Osteoblast (primary cell): ENCODE results near the gene SCP2. TPM values are rescaled to one million over a fixed set of nuclear protein-coding genes. Genes with fewer than 3 reads are reported as not detected.
A peak's percentile ranks its signal among the peaks of the same experiment; 100 is the strongest.

Experiments used
- DNase-seq: peaks from one replicate; pipeline ENCODE4 v3.0.0; 2011; ENCODE audit warnings: low spot score, mixed read lengths; ENCODE audit not compliant: insufficient read length; ENCODE audit errors: missing footprints
- H2AFZ ChIP-seq: 2 replicates; pipeline ENCODE4 v1.6.0; 2011; ENCODE audit warnings: mild to moderate bottlenecking, low read length
- H3K27ac ChIP-seq: 2 replicates; pipeline ENCODE4 v1.5.1; 2011; ENCODE audit warnings: mild to moderate bottlenecking, low read depth, low read length, moderate library complexity
- H3K27me3 ChIP-seq: 2 replicates; pipeline ENCODE4 v1.6.0; 2012; ENCODE audit warnings: mild to moderate bottlenecking, control low read depth, inconsistent platforms, low read length, moderate library complexity; ENCODE audit not compliant: insufficient read depth
- H3K36me3 ChIP-seq: 2 replicates; pipeline ENCODE4 v1.5.1; 2011; ENCODE audit warnings: mild to moderate bottlenecking, low read length, control low read depth, moderate library complexity; ENCODE audit not compliant: insufficient read depth
- H3K4me1 ChIP-seq: 2 replicates; pipeline ENCODE4 v1.5.1; 2011; ENCODE audit warnings: mild to moderate bottlenecking, low read length, control low read depth, moderate library complexity; ENCODE audit not compliant: insufficient read depth
- H3K4me2 ChIP-seq: 2 replicates; pipeline ENCODE4 v1.6.0; 2011; ENCODE audit warnings: mild to moderate bottlenecking, low read length; ENCODE audit not compliant: insufficient read depth
- H3K4me3 ChIP-seq: fragments of 200-600 bp; sonication (generic); 3 replicates; pipeline ENCODE4 v1.5.1; 2012; ENCODE audit warnings: mild to moderate bottlenecking, low read length, inconsistent platforms; ENCODE audit not compliant: insufficient read depth
- H3K79me2 ChIP-seq: 2 replicates; pipeline ENCODE4 v1.6.0; 2012; ENCODE audit warnings: mild to moderate bottlenecking, low read length, control low read depth, inconsistent platforms; ENCODE audit not compliant: insufficient read depth
- H3K9me3 ChIP-seq: 2 replicates; pipeline ENCODE4 v1.5.1; 2011; ENCODE audit warnings: low read depth, low read length, control low read depth
- H4K20me1 ChIP-seq: 2 replicates; pipeline ENCODE4 v1.6.0; 2012; ENCODE audit warnings: mild to moderate bottlenecking, low read length, control low read depth; ENCODE audit not compliant: insufficient read depth
- total RNA-seq: library from RNA; depleted of rRNA; stranded (reverse); fragments of >200 nt; gene quantifications from 2 replicates; pipeline ENCODE4 v1.2.3, GENCODE V29; 2012
- TF ChIP-seq, protein P1 (sequence below): IDR thresholded peaks from 2 replicates; pipeline ENCODE4 v1.5.1; 2011; ENCODE audit warnings: mild to moderate bottlenecking, low read depth, low read length, moderate library complexity; ENCODE audit errors: extremely low read depth

Gene SCP2
- total RNA-seq, 1 donor: 171 TPM

DNA sequence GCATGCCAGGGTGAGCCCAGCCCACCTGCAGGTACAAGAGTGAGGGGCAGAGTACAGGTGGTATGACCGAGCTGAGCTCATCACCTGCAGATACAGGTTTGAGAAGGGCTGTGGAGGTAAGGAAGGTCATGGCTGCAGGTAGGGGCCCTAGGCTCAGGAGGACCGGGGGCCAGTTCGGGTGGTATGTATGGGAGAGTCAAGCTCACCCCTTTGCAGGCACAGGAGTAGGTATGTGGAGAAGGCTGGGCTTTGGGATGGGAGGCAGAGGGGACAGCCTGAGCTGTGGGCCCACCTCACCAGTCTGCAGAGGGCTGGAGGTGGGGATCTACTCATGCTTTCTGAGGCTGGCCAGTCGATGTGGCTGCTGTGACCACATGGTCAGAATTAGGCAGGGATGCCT is 152.2 kb downstream of the SCP2 start:
- TF ChIP-seq, protein P1, sequence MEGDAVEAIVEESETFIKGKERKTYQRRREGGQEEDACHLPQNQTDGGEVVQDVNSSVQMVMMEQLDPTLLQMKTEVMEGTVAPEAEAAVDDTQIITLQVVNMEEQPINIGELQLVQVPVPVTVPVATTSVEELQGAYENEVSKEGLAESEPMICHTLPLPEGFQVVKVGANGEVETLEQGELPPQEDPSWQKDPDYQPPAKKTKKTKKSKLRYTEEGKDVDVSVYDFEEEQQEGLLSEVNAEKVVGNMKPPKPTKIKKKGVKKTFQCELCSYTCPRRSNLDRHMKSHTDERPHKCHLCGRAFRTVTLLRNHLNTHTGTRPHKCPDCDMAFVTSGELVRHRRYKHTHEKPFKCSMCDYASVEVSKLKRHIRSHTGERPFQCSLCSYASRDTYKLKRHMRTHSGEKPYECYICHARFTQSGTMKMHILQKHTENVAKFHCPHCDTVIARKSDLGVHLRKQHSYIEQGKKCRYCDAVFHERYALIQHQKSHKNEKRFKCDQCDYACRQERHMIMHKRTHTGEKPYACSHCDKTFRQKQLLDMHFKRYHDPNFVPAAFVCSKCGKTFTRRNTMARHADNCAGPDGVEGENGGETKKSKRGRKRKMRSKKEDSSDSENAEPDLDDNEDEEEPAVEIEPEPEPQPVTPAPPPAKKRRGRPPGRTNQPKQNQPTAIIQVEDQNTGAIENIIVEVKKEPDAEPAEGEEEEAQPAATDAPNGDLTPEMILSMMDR: no peak
- no peak overlapping the region for H3K27ac ChIP-seq
- H4K20me1 ChIP-seq: no peaks in the 10 kb centered on the region
- H2AFZ ChIP-seq: no peak overlapping the region
- H3K79me2 ChIP-seq: no peaks in the 10 kb centered on the region
- no peak overlapping the region for H3K4me3 ChIP-seq
- no peaks in the 10 kb centered on the region for H3K27me3 ChIP-seq
- H3K9me3 ChIP-seq: no peaks in the 10 kb centered on the region
- H3K36me3 ChIP-seq: no peaks in the 10 kb centered on the region
- DNase-seq: no peak
- no peaks in the 10 kb centered on the region for H3K4me1 ChIP-seq
- no peak overlapping the region for H3K4me2 ChIP-seq

DNA sequence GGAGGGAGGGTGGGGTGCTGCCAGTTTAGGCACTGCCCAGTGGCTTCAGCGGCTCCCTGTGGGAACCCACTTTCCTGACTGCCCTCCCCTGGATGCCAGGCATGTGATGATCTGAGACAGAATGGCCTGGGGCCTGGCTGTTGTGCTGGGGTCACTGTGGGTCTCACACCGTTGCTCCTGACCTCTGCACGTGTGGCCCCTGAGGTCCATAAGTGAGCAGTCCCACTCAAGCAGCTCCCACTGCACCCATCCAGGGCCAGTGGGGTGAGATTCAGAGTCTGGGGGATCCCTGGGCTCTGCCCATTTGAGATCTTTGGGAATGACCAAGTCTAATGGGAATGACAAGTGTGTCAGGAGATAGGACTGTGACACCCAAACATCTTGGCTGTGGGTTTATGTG is 153.0 kb downstream of the SCP2 start:
- Histone ChIP-seq H3K79me2 (no peaks in the 10 kb centered on the region), H3K9me3 (no peaks in the 10 kb centered on the region), H3K27me3 (no peaks in the 10 kb centered on the region), H3K27ac (no peak overlapping the region), H3K4me3 (no peak overlapping the region), H3K4me2 (no peak overlapping the region), H3K4me1 (no peaks in the 10 kb centered on the region), H3K36me3 (no peaks in the 10 kb centered on the region), H2AFZ (no peak overlapping the region), H4K20me1 (no peaks in the 10 kb centered on the region)
- peak; percentile 56 for DNase-seq
- TF ChIP-seq, protein P1: no peak

DNA sequence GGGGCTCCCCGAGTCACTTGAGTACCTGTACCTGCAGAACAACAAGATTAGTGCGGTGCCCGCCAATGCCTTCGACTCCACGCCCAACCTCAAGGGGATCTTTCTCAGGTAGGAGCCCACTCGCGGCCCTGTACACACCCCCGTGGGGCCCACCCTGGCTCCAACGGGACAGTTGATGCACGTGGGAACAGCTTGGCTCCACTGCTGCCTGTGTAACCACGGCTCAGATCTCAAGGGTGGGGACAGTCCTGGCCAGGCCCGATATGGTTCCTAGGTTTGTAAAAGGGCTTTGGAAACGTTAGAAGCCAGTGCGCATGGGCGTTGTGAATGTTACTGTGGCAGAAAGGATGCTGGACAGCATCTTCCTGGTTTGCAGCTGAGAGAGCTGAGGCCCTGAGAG is 153.7 kb downstream of the SCP2 start:
- Histone ChIP-seq H3K36me3 (no peaks in the 10 kb centered on the region), H4K20me1 (no peaks in the 10 kb centered on the region), H3K4me2 (no peak overlapping the region)

DNA sequence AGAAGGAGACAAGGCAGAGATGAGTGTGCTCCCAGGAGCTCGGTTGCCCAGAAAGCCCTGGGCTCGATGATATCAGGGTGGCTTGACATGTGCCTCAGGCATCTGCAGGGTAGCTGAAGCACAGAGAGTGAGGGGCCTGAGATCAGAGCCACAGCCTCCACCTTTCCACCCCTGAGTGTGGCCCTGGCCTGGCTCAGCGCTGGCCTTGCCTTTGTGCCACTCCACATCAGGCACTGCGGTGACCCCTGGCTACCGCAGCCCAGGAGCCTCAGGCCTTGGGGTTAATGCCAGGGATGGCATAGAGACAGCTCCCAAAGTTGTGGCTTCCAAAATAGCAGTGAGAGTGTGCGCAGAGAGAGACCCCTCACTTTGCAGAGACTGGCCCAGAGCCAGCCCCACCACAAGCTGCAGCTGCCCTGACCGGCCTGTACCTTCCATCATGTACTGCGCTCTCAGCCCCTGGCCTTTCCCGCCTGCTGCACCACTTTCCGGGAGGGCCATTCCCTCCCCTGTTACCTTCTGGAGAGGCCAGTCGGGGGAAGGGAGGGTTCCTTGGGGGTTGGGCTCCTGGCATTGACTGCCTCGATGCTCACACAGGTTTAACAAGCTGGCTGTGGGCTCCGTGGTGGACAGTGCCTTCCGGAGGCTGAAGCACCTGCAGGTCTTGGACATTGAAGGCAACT is 154.4 kb downstream of the SCP2 start:
- Histone ChIP-seq H2AFZ (no peak overlapping the region), H3K4me2 (no peak overlapping the region), H3K27ac (no peak overlapping the region), H3K27me3 (no peaks in the 10 kb centered on the region), H3K4me1 (no peaks in the 10 kb centered on the region), H3K4me3 (no peak overlapping the region), H3K9me3 (no peaks in the 10 kb centered on the region), H4K20me1 (no peaks in the 10 kb centered on the region), H3K79me2 (no peaks in the 10 kb centered on the region), H3K36me3 (no peaks in the 10 kb centered on the region)
- TF ChIP-seq, protein P1: no peak
- no peak for DNase-seq

More for the DNA sequence above, 153.7 kb downstream of the SCP2 start:
- no peak overlapping the region for H3K27ac ChIP-seq
- no peaks in the 10 kb centered on the region for H3K27me3 ChIP-seq
- no peak overlapping the region for H3K4me3 ChIP-seq
- no peaks in the 10 kb centered on the region for H3K4me1 ChIP-seq
- no peak overlapping the region for H2AFZ ChIP-seq
- no peaks in the 10 kb centered on the region for H3K9me3 ChIP-seq
- TF ChIP-seq, protein P1: no peak
- DNase-seq: no peak
- no peaks in the 10 kb centered on the region for H3K79me2 ChIP-seq
